Measurements from ENCODE around the gene GAPDHS.

DNA sequence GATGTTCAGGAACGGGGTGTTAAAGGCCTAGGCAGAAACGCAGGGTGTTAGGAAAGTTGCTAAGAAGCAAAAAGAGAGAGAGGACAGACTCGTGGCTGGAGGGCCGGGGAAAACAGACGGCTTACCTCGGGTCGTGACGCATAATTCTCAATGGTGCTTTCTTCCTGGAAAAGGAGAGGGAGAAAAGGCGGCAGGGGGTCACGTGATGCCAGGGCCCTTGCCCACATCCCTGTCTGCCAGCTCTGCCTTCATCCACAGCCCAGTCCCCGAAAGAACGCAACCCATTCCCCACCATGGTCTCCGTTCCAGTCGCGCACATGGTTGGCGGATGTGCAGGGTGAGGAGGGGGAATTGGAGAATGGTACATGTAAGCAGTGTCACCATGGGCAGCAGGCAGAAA lies 44.6 kb upstream of the GAPDHS start:
- TF ChIP-seq, protein P1, sequence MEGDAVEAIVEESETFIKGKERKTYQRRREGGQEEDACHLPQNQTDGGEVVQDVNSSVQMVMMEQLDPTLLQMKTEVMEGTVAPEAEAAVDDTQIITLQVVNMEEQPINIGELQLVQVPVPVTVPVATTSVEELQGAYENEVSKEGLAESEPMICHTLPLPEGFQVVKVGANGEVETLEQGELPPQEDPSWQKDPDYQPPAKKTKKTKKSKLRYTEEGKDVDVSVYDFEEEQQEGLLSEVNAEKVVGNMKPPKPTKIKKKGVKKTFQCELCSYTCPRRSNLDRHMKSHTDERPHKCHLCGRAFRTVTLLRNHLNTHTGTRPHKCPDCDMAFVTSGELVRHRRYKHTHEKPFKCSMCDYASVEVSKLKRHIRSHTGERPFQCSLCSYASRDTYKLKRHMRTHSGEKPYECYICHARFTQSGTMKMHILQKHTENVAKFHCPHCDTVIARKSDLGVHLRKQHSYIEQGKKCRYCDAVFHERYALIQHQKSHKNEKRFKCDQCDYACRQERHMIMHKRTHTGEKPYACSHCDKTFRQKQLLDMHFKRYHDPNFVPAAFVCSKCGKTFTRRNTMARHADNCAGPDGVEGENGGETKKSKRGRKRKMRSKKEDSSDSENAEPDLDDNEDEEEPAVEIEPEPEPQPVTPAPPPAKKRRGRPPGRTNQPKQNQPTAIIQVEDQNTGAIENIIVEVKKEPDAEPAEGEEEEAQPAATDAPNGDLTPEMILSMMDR (IDR thresholded peaks at IDR 0.05), result no peak
- TF ChIP-seq POLR2A (IDR thresholded peaks at IDR 0.05) (no peak), POLR2AphosphoS5 (IDR thresholded peaks at IDR 0.05) (no peak)
